Activated CD8-positive, alpha-beta T cell treated with anti-CD3 and anti-CD28 coated beads for 36 hours (primary cell): ENCODE data around the gene COL10A1. TPM values are rescaled to one million over a fixed set of nuclear protein-coding genes. Genes with fewer than 3 reads are reported as not detected.

Experiments
- ATAC-seq: fragments of 200-7000 bp; cut with Tn5 transposase; one replicate; pipeline ENCODE4 v1.10.0; 2021; ENCODE audit warnings: mild to moderate bottlenecking, moderate library complexity
- CTCF ChIA-PET: fragments of 350-600 bp; sonication (Branson Sonifier 250); formaldehyde crosslinking; loops from one replicate; lab custom pipeline; 2021; ENCODE audit warnings: antibody characterized with exemption; lab: Charles Lee
- POLR2A ChIA-PET: fragments of 350-600 bp; sonication (Branson Sonifier 250); formaldehyde crosslinking; loops from one replicate; lab custom pipeline; 2021; ENCODE audit warnings: antibody characterized with exemption; lab: Charles Lee
- DNase-seq: peaks from one replicate; pipeline ENCODE4 v3.0.0-alpha.2; 2020
- H3K27ac Mint-ChIP-seq: one replicate; pipeline ENCODE4 v1.8.0; 2021; ENCODE audit warnings: mild to moderate bottlenecking, mixed read lengths
- H3K27me3 Mint-ChIP-seq: one replicate; pipeline ENCODE4 v1.8.0; 2021; ENCODE audit warnings: mixed read lengths
- H3K36me3 Mint-ChIP-seq: one replicate; pipeline ENCODE4 v1.8.0; 2021; ENCODE audit warnings: low read depth, mixed read lengths
- H3K4me1 Mint-ChIP-seq: one replicate; pipeline ENCODE4 v1.8.0; 2021; ENCODE audit warnings: low read depth, mixed read lengths
- H3K4me3 Mint-ChIP-seq: one replicate; pipeline ENCODE4 v1.8.0; 2021; ENCODE audit warnings: mild to moderate bottlenecking, moderate library complexity, mixed read lengths
- H3K9me3 Mint-ChIP-seq: one replicate; pipeline ENCODE4 v1.8.0; 2021; ENCODE audit warnings: mixed read lengths
- CTCF ChIP-seq: fragments of 200-600 bp; IDR thresholded peaks from one replicate; pipeline ENCODE4 v1.8.0; 2022; ENCODE audit warnings: antibody characterized with exemption, mild to moderate bottlenecking
- intact Hi-C: fragments of 100-400 bp; cut with micrococcal nuclease; formaldehyde crosslinking; loops from one replicate; pipeline ENCODE4 v1.10.0; 2022
- total RNA-seq, 2 experiments: library from RNA; stranded (reverse); gene quantifications; one replicate each; pipeline ENCODE4 v1.2.3, GENCODE V29; 2021

Gene COL10A1
- total RNA-seq, 2 experiments from 2014 or later, result not detected

- Mint-ChIP-seq H3K36me3 (peaks cover 32% of the 10 kb centered on the region), H3K27me3 (no peaks in the 10 kb centered on the region), H3K4me1 (peaks cover 46% of the 10 kb centered on the region), H3K9me3 (no peaks in the 10 kb centered on the region), H3K4me3 (no peak overlapping the region), H3K27ac (no peak overlapping the region)
- intact Hi-C loops, result no loop called here
- TF ChIP-seq CTCF, result no peak
- ATAC-seq (no peak), DNase-seq (no peak)
- ChIA-PET CTCF (interaction anchor here (1.0 to 2.1 kb wide), 2 partner anchors 9 to 95 kb away, joined by 3 to 6 read pairs; no protein-coding TSS in a partner anchor), POLR2A (no interaction called here)
Observed at GRCh38 chr6:116106146-116106545, 19.8 kb downstream of the COL10A1 start.

- Mint-ChIP-seq H3K27ac (no peak overlapping the region), H3K27me3 (no peaks in the 10 kb centered on the region), H3K36me3 (peaks cover 27% of the 10 kb centered on the region), H3K4me1 (peaks cover 46% of the 10 kb centered on the region), H3K9me3 (no peaks in the 10 kb centered on the region), H3K4me3 (no peak overlapping the region)
- POLR2A ChIA-PET, result no interaction called here
- CTCF ChIA-PET, result interaction anchor here (0.6 kb wide), 1 partner anchor 348 kb away, joined by 3 read pairs; no protein-coding TSS in a partner anchor
- intact Hi-C loops, result no loop called here
- no peak for ATAC-seq
- no peak for TF ChIP-seq CTCF
- no peak for DNase-seq
Observed at GRCh38 chr6:116105247-116105646, 20.7 kb downstream of the COL10A1 start.

GRCh38 chr6:116104636-116105035, 21.3 kb downstream of the COL10A1 start:
- H3K9me3 Mint-ChIP-seq, result no peaks in the 10 kb centered on the region
- ChIA-PET POLR2A (no interaction called here), CTCF (no interaction called here)
- DNase-seq, result no peak
- no peak overlapping the region for H3K4me3 Mint-ChIP-seq
- TF ChIP-seq CTCF, result no peak
- no peaks in the 10 kb centered on the region for H3K27me3 Mint-ChIP-seq
- H3K36me3 Mint-ChIP-seq, result peaks cover 25% of the 10 kb centered on the region
- no peak overlapping the region for H3K27ac Mint-ChIP-seq
- intact Hi-C loops, result no loop called here
- no peak for ATAC-seq
- H3K4me1 Mint-ChIP-seq, result peaks cover 47% of the 10 kb centered on the region

- POLR2A ChIA-PET, result interaction anchor here (3.0 kb wide), 1 partner anchor 10 kb away, joined by 6 read pairs; no protein-coding TSS in a partner anchor
- CTCF ChIA-PET, result interaction anchor here (1.4 to 4.0 kb wide), 3 partner anchors 10 to 91 kb away, joined by 3 to 33 read pairs (median 4); no protein-coding TSS in a partner anchor
- Mint-ChIP-seq H3K9me3 (no peaks in the 10 kb centered on the region), H3K27me3 (no peaks in the 10 kb centered on the region), H3K36me3 (peaks cover 18% of the 10 kb centered on the region), H3K27ac (peak overlapping the region; percentile 70), H3K4me1 (peaks cover 51% of the 10 kb centered on the region), H3K4me3 (peak overlapping the region; percentile 31)
- DNase-seq (peak; percentile 6), ATAC-seq (no peak)
- intact Hi-C loops, result no loop called here
- TF ChIP-seq CTCF, result no peak
Observed at GRCh38 chr6:116102873-116103272, 23.1 kb downstream of the COL10A1 start.

- ChIA-PET CTCF (interaction anchor here (0.9 to 4.0 kb wide), 4 partner anchors 8 to 91 kb away, joined by 3 to 33 read pairs (median 6); no protein-coding TSS in a partner anchor), POLR2A (interaction anchor here (1.1 to 3.0 kb wide), 3 partner anchors 10 to 16 kb away, joined by 3 to 6 read pairs (median 5); no protein-coding TSS in a partner anchor)
- intact Hi-C loops, result no loop called here
- no peak for ATAC-seq
- peak overlapping the region; percentile 92 for H3K27ac Mint-ChIP-seq
- H3K4me1 Mint-ChIP-seq, result peaks cover 51% of the 10 kb centered on the region
- peak overlapping the region; percentile 92 for H3K4me3 Mint-ChIP-seq
- no peak for TF ChIP-seq CTCF
- peaks cover 16% of the 10 kb centered on the region for H3K36me3 Mint-ChIP-seq
- DNase-seq, result no peak
- peaks cover under 1% of the 10 kb centered on the region for H3K9me3 Mint-ChIP-seq
- no peaks in the 10 kb centered on the region for H3K27me3 Mint-ChIP-seq
Observed at GRCh38 chr6:116101790-116102189, 24.1 kb downstream of the COL10A1 start.
